Erythroblast (primary cell): ENCODE data around the gene S100A7A.
A peak's percentile ranks its signal among the peaks of the same experiment; 100 is the strongest.
"Not testable (repeated sequence)": the region's sequence is repeated elsewhere in the genome, so short reads cannot be mapped to it uniquely, and the experiment has no call there.

ENCODE experiments used
- DNase-seq, 2 experiments: peaks; one replicate each; lab custom pipeline; 2025; lab: John Stamatoyannopoulos, UW
- GATA1 ChIP-seq: IDR thresholded peaks from 2 replicates; pipeline ENCODE4 v1.6.1; 2011; ENCODE audit warnings: low read depth, mild to moderate bottlenecking, control low read depth, low read length, moderate library complexity
- POLR2A ChIP-seq: IDR thresholded peaks from 2 replicates; pipeline ENCODE4 v1.6.1; 2011; ENCODE audit warnings: mild to moderate bottlenecking, low read length

The S100A7A gene

GRCh38 chr1:153400244-153400643 lies 16.1 kb upstream of the S100A7A start:
- TF ChIP-seq GATA1: no peak
- no peak for TF ChIP-seq POLR2A
- peak; percentile 8 to 14 for DNase-seq

GRCh38 chr1:153401461-153401860 lies 14.9 kb upstream of the S100A7A start:
- TF ChIP-seq POLR2A (no peak), GATA1 (no peak)
- DNase-seq: no peak

- DNase-seq: no peak
- TF ChIP-seq POLR2A: no peak
These were observed 14.1 kb upstream of the S100A7A start for GRCh38 chr1:153402226-153402625.

GRCh38 chr1:153403421-153404085 lies 12.8 kb upstream of the S100A7A start:
- no peak for DNase-seq
- TF ChIP-seq GATA1 (no peak), POLR2A (no peak)

- no peak for DNase-seq
- no peak for TF ChIP-seq POLR2A
- TF ChIP-seq GATA1: no peak
These were observed 12.2 kb upstream of the S100A7A start for GRCh38 chr1:153404086-153404635.

GRCh38 chr1:153404768-153405167 lies 11.6 kb upstream of the S100A7A start:
- peak; percentile 63 to 64 for DNase-seq
- TF ChIP-seq POLR2A (no peak), GATA1 (no peak)

GRCh38 chr1:153405825-153406599 lies 10.3 kb upstream of the S100A7A start:
- not testable (repeated sequence) for DNase-seq

- DNase-seq: not testable (repeated sequence)
These were observed 9.0 kb upstream of the S100A7A start for GRCh38 chr1:153407274-153407673.

- not testable (repeated sequence) for DNase-seq
These were observed 2.4 kb upstream of the S100A7A start for GRCh38 chr1:153413961-153414360.

- TF ChIP-seq GATA1: no peak
- no peak for TF ChIP-seq POLR2A
- no peak for DNase-seq
These were observed 992 bp downstream of the S100A7A start for GRCh38 chr1:153417136-153417888.

GRCh38 chr1:153418758-153419435 lies 2.6 kb downstream of the S100A7A start:
- DNase-seq: not testable (repeated sequence)

- not testable (repeated sequence) for DNase-seq
These were observed 3.1 kb downstream of the S100A7A start for GRCh38 chr1:153419436-153419793.

- TF ChIP-seq GATA1: no peak
- TF ChIP-seq POLR2A: no peak
- DNase-seq: no peak
These were observed 4.0 kb downstream of the S100A7A start for GRCh38 chr1:153420306-153420705.
